Ascending aorta (tissue), 2 donors: Measurements from ENCODE around the gene CPA2. TPM values are rescaled to one million over a fixed set of nuclear protein-coding genes. Genes with fewer than 3 reads are reported as not detected.

Source experiments
- DNase-seq, 2 donors: peaks; one replicate each; pipeline ENCODE4 v3.0.0-alpha.2; 2019; ENCODE audit warnings: low spot score in 2 of 2
- H3K27ac ChIP-seq, 2 donors: fragments of 200-600 bp; sonication (generic); one replicate each; pipeline ENCODE4 v1.5.1; 2016 to 2017; ENCODE audit warnings: mild to moderate bottlenecking in 1 of 2
- H3K27me3 ChIP-seq: fragments of 200-600 bp; sonication (generic); one replicate; pipeline ENCODE4 v1.5.1; 2017
- H3K36me3 ChIP-seq, 2 donors: fragments of 200-600 bp; sonication (generic); one replicate each; pipeline ENCODE4 v1.5.1; 2016
- H3K4me1 ChIP-seq, 2 donors: fragments of 200-600 bp; sonication (generic); one replicate each; pipeline ENCODE4 v1.5.1; 2016 to 2017; ENCODE audit warnings: mild to moderate bottlenecking in 1 of 2
- H3K4me3 ChIP-seq, 2 donors: fragments of 200-600 bp; sonication (generic); one replicate each; pipeline ENCODE4 v1.5.1; 2016 to 2017; ENCODE audit warnings: mild to moderate bottlenecking in 1 of 2
- H3K9me3 ChIP-seq, 2 donors: fragments of 200-600 bp; sonication (generic); one replicate each; pipeline ENCODE4 v1.5.1; 2016
- CTCF ChIP-seq, 3 experiments: fragments of 200-600 bp in 2 of 3; fragments of 450-650 bp in 1 of 3; sonication (generic) in 2 of 3; IDR thresholded peaks; one replicate each; pipeline ENCODE4 v1.5.1; 2016 to 2019; ENCODE audit warnings: antibody characterized with exemption in 3 of 3, mild to moderate bottlenecking in 1 of 3, moderate library complexity in 1 of 3
- intact Hi-C: fragments of 100-400 bp; cut with DNase I; formaldehyde crosslinking; loops from one replicate; pipeline ENCODE4 v1.15.1; 2023
- total RNA-seq: library from RNA; depleted of rRNA; stranded (reverse); fragments of >200 nt; gene quantifications from one replicate; pipeline ENCODE4 v1.1.0, GENCODE V29; 2016

The CPA2 gene
- total RNA-seq, 1 donor from 2014 or later, result not detected

GRCh38 chr7:130281260-130281659 lies 14.6 kb downstream of the CPA2 start:
- no peak for DNase-seq
- no peaks in the 10 kb centered on the region for H3K36me3 ChIP-seq
- no peak for TF ChIP-seq CTCF (IDR thresholded peaks at IDR 0.05)
- no peaks in the 10 kb centered on the region for H3K27me3 ChIP-seq
- no peaks in the 10 kb centered on the region for H3K9me3 ChIP-seq
- intact Hi-C loops, result no loop called here
- no peak overlapping the region for H3K27ac ChIP-seq
- H3K4me3 ChIP-seq, result no peak overlapping the region
- no peaks in the 10 kb centered on the region for H3K4me1 ChIP-seq

- DNase-seq, result no peak
- H3K4me3 ChIP-seq, result no peak overlapping the region
- TF ChIP-seq CTCF (IDR thresholded peaks at IDR 0.05), result no peak
- H3K4me1 ChIP-seq, result peaks cover 0 to under 1% of the 10 kb centered on the region in 2 donors
- no peak overlapping the region for H3K27ac ChIP-seq
- H3K27me3 ChIP-seq, result no peaks in the 10 kb centered on the region
- no peaks in the 10 kb centered on the region for H3K9me3 ChIP-seq
- intact Hi-C loops, result no loop called here
- H3K36me3 ChIP-seq, result no peaks in the 10 kb centered on the region
These were observed 20.2 kb downstream of the CPA2 start for GRCh38 chr7:130286881-130287280.

- Histone ChIP-seq H3K27ac (no peak overlapping the region), H3K4me3 (no peak overlapping the region), H3K4me1 (peaks cover 0 to 8% of the 10 kb centered on the region in 2 donors), H3K9me3 (no peaks in the 10 kb centered on the region), H3K36me3 (no peaks in the 10 kb centered on the region), H3K27me3 (no peaks in the 10 kb centered on the region)
- no peak for DNase-seq
- intact Hi-C loops, result no loop called here
- TF ChIP-seq CTCF (IDR thresholded peaks at IDR 0.05), result no peak
These were observed 21.5 kb downstream of the CPA2 start for GRCh38 chr7:130288168-130288567.

- Histone ChIP-seq H3K4me1 (peaks cover 0 to 14% of the 10 kb centered on the region in 2 donors), H3K9me3 (no peaks in the 10 kb centered on the region), H3K36me3 (no peaks in the 10 kb centered on the region), H3K4me3 (no peak overlapping the region), H3K27me3 (no peaks in the 10 kb centered on the region), H3K27ac (no peak overlapping the region)
- no peak for TF ChIP-seq CTCF (IDR thresholded peaks at IDR 0.05)
- intact Hi-C loops, result no loop called here
- DNase-seq, result no peak
These were observed 22.2 kb downstream of the CPA2 start for GRCh38 chr7:130288829-130289228.

- Histone ChIP-seq H3K27me3 (no peaks in the 10 kb centered on the region), H3K4me3 (no peak overlapping the region), H3K4me1 (peaks cover 0 to 14% of the 10 kb centered on the region in 2 donors), H3K27ac (no peak overlapping the region), H3K9me3 (no peaks in the 10 kb centered on the region), H3K36me3 (no peaks in the 10 kb centered on the region)
- intact Hi-C loops, result no loop called here
- DNase-seq, result no peak
- no peak for TF ChIP-seq CTCF (IDR thresholded peaks at IDR 0.05)
These were observed 22.8 kb downstream of the CPA2 start for GRCh38 chr7:130289478-130289877.

GRCh38 chr7:130290745-130291144 lies 24.1 kb downstream of the CPA2 start:
- H3K36me3 ChIP-seq, result no peaks in the 10 kb centered on the region
- peak overlapping the region in 1 of 2 donors; percentile 16 for H3K27ac ChIP-seq
- no peak overlapping the region for H3K4me3 ChIP-seq
- no peak for DNase-seq
- no peak for TF ChIP-seq CTCF (IDR thresholded peaks at IDR 0.05)
- H3K4me1 ChIP-seq, result peaks cover 0 to 14% of the 10 kb centered on the region in 2 donors
- no peaks in the 10 kb centered on the region for H3K9me3 ChIP-seq
- no peaks in the 10 kb centered on the region for H3K27me3 ChIP-seq
- intact Hi-C loops, result loop anchor here (10.0 kb wide), 1 partner anchor 64 kb away; no protein-coding TSS in a partner anchor
